T-helper 1 cell treated with Interleukin-12 subunit alpha and Interleukin-12 subunit beta and Interleukin-4 antibody, amounts not matched to agents 30 μg/mL and 1 μg/mL, for 36 hours (primary cell): Measurements from ENCODE around the gene MYZAP.
A peak's percentile ranks its signal among the peaks of the same experiment; 100 is the strongest.

Experiments used
- H3K27ac Mint-ChIP-seq: one replicate; pipeline ENCODE4 v1.8.0; 2021; ENCODE audit warnings: mild to moderate bottlenecking, mixed read lengths
- H3K27me3 Mint-ChIP-seq: one replicate; pipeline ENCODE4 v1.8.0; 2021; ENCODE audit warnings: low read depth, mixed read lengths
- H3K36me3 Mint-ChIP-seq: one replicate; pipeline ENCODE4 v1.8.0; 2021; ENCODE audit warnings: low read depth, mixed read lengths
- H3K4me1 Mint-ChIP-seq: one replicate; pipeline ENCODE4 v1.8.0; 2021; ENCODE audit warnings: low read depth, mixed read lengths
- H3K4me3 Mint-ChIP-seq: one replicate; pipeline ENCODE4 v1.8.0; 2021; ENCODE audit warnings: mild to moderate bottlenecking, moderate library complexity, mixed read lengths
- H3K9me3 Mint-ChIP-seq: one replicate; pipeline ENCODE4 v1.8.0; 2021; ENCODE audit warnings: mixed read lengths

The MYZAP gene

GRCh38 chr15:57662091-57662744, 70.5 kb downstream of the MYZAP start:
- no peaks in the 10 kb centered on the region for H3K36me3 Mint-ChIP-seq
- H3K27me3 Mint-ChIP-seq: peaks cover 44% of the 10 kb centered on the region
- H3K4me1 Mint-ChIP-seq: no peaks in the 10 kb centered on the region
- H3K4me3 Mint-ChIP-seq: no peak overlapping the region
- H3K9me3 Mint-ChIP-seq: no peaks in the 10 kb centered on the region
- H3K27ac Mint-ChIP-seq: no peak overlapping the region

- no peak overlapping the region for H3K27ac Mint-ChIP-seq
- H3K27me3 Mint-ChIP-seq: peaks cover 46% of the 10 kb centered on the region
- no peaks in the 10 kb centered on the region for H3K36me3 Mint-ChIP-seq
- no peaks in the 10 kb centered on the region for H3K9me3 Mint-ChIP-seq
- H3K4me1 Mint-ChIP-seq: no peaks in the 10 kb centered on the region
- no peak overlapping the region for H3K4me3 Mint-ChIP-seq
These were observed 71.1 kb downstream of the MYZAP start for GRCh38 chr15:57662802-57663201.

- Mint-ChIP-seq H3K4me3 (no peak overlapping the region), H3K27ac (no peak overlapping the region), H3K36me3 (no peaks in the 10 kb centered on the region), H3K9me3 (no peaks in the 10 kb centered on the region), H3K27me3 (peaks cover 45% of the 10 kb centered on the region), H3K4me1 (no peaks in the 10 kb centered on the region)
These were observed 71.6 kb downstream of the MYZAP start for GRCh38 chr15:57663262-57663661.

- no peak overlapping the region for H3K27ac Mint-ChIP-seq
- peaks cover 38% of the 10 kb centered on the region for H3K27me3 Mint-ChIP-seq
- H3K4me1 Mint-ChIP-seq: no peaks in the 10 kb centered on the region
- no peak overlapping the region for H3K4me3 Mint-ChIP-seq
- H3K9me3 Mint-ChIP-seq: no peaks in the 10 kb centered on the region
- no peaks in the 10 kb centered on the region for H3K36me3 Mint-ChIP-seq
These were observed 73.5 kb downstream of the MYZAP start for GRCh38 chr15:57665194-57665593.

- Mint-ChIP-seq H3K4me1 (no peaks in the 10 kb centered on the region), H3K27me3 (peaks cover 36% of the 10 kb centered on the region), H3K4me3 (no peak overlapping the region), H3K27ac (no peak overlapping the region), H3K9me3 (no peaks in the 10 kb centered on the region), H3K36me3 (no peaks in the 10 kb centered on the region)
These were observed 74.2 kb downstream of the MYZAP start for GRCh38 chr15:57665939-57666338.

GRCh38 chr15:57667171-57667849, 75.6 kb downstream of the MYZAP start:
- Mint-ChIP-seq H3K4me1 (no peaks in the 10 kb centered on the region), H3K27me3 (peaks cover 42% of the 10 kb centered on the region), H3K9me3 (no peaks in the 10 kb centered on the region), H3K4me3 (no peak overlapping the region), H3K36me3 (no peaks in the 10 kb centered on the region), H3K27ac (no peak overlapping the region)

- Mint-ChIP-seq H3K9me3 (no peaks in the 10 kb centered on the region), H3K4me3 (no peak overlapping the region), H3K27me3 (peaks cover 40% of the 10 kb centered on the region), H3K4me1 (no peaks in the 10 kb centered on the region), H3K36me3 (no peaks in the 10 kb centered on the region), H3K27ac (no peak overlapping the region)
These were observed 76.3 kb downstream of the MYZAP start for GRCh38 chr15:57668016-57668415.

GRCh38 chr15:57671636-57672035, 79.9 kb downstream of the MYZAP start:
- Mint-ChIP-seq H3K27ac (no peak overlapping the region), H3K4me1 (no peaks in the 10 kb centered on the region), H3K27me3 (peaks cover 44% of the 10 kb centered on the region), H3K4me3 (no peak overlapping the region), H3K36me3 (no peaks in the 10 kb centered on the region), H3K9me3 (no peaks in the 10 kb centered on the region)

- Mint-ChIP-seq H3K9me3 (no peaks in the 10 kb centered on the region), H3K27ac (no peak overlapping the region), H3K4me1 (peaks cover 6% of the 10 kb centered on the region), H3K27me3 (peaks cover 25% of the 10 kb centered on the region), H3K36me3 (no peaks in the 10 kb centered on the region), H3K4me3 (no peak overlapping the region)
These were observed 83.9 kb downstream of the MYZAP start for GRCh38 chr15:57675481-57676181.

- H3K9me3 Mint-ChIP-seq: no peaks in the 10 kb centered on the region
- no peak overlapping the region for H3K27ac Mint-ChIP-seq
- H3K4me1 Mint-ChIP-seq: peaks cover 10% of the 10 kb centered on the region
- no peak overlapping the region for H3K4me3 Mint-ChIP-seq
- H3K27me3 Mint-ChIP-seq: peaks cover 19% of the 10 kb centered on the region
- H3K36me3 Mint-ChIP-seq: no peaks in the 10 kb centered on the region
These were observed 84.9 kb downstream of the MYZAP start for GRCh38 chr15:57676585-57676984.

GRCh38 chr15:57677204-57677603, 85.5 kb downstream of the MYZAP start:
- Mint-ChIP-seq H3K4me1 (peaks cover 10% of the 10 kb centered on the region), H3K27ac (no peak overlapping the region), H3K27me3 (peaks cover 13% of the 10 kb centered on the region), H3K4me3 (no peak overlapping the region), H3K36me3 (no peaks in the 10 kb centered on the region), H3K9me3 (no peaks in the 10 kb centered on the region)

- H3K4me3 Mint-ChIP-seq: no peak overlapping the region
- peak overlapping the region; percentile 42 for H3K27ac Mint-ChIP-seq
These were observed 88.3 kb downstream of the MYZAP start for GRCh38 chr15:57680021-57680420.

GRCh38 chr15:57681011-57681410, 89.3 kb downstream of the MYZAP start:
- Mint-ChIP-seq H3K4me3 (no peak overlapping the region), H3K9me3 (no peaks in the 10 kb centered on the region), H3K27me3 (no peaks in the 10 kb centered on the region), H3K4me1 (peaks cover 10% of the 10 kb centered on the region), H3K27ac (no peak overlapping the region), H3K36me3 (no peaks in the 10 kb centered on the region)

More at GRCh38 chr15:57680021-57680420, 88.3 kb downstream of the MYZAP start:
- Mint-ChIP-seq H3K9me3 (no peaks in the 10 kb centered on the region), H3K36me3 (no peaks in the 10 kb centered on the region), H3K27me3 (peaks cover 3% of the 10 kb centered on the region), H3K4me1 (peaks cover 10% of the 10 kb centered on the region)

GRCh38 chr15:57683481-57683880, 91.8 kb downstream of the MYZAP start:
- no peaks in the 10 kb centered on the region for H3K27me3 Mint-ChIP-seq
- H3K4me3 Mint-ChIP-seq: no peak overlapping the region
- H3K36me3 Mint-ChIP-seq: no peaks in the 10 kb centered on the region
- no peak overlapping the region for H3K27ac Mint-ChIP-seq
- H3K9me3 Mint-ChIP-seq: no peaks in the 10 kb centered on the region
- H3K4me1 Mint-ChIP-seq: peaks cover 14% of the 10 kb centered on the region
